ENCODE measurements around the gene AMN. TPM values are rescaled to one million over a fixed set of nuclear protein-coding genes. Genes with fewer than 3 reads are reported as not detected.
A peak's percentile ranks its signal among the peaks of the same experiment; 100 is the strongest.

AMN gene
- total RNA-seq, 2 experiments from 2014 or later = 1.0 to 1.4 TPM

- ChIA-PET CTCF (no interaction called here), POLR2A (no interaction called here)
- Mint-ChIP-seq H3K4me1 (ENCODE audit: low read depth) (peaks cover 21% of the 10 kb centered on the region), H3K36me3 (ENCODE audit: low read depth) (peaks cover 34% of the 10 kb centered on the region), H3K4me3 (no peak overlapping the region), H3K27me3 (no peaks in the 10 kb centered on the region), H3K27ac (no peak overlapping the region), H3K9me3 (no peaks in the 10 kb centered on the region)
- TF ChIP-seq CTCF (IDR thresholded peaks at IDR 0.05) = no peak
- no peak for ATAC-seq
- DNase-seq = no peak
- intact Hi-C loops (cut with micrococcal nuclease) = no loop called here
These were observed 24.2 kb upstream of the AMN start for GRCh38 chr14:102898298-102898697.

GRCh38 chr14:102898776-102899515 is 23.5 kb upstream of the AMN start:
- ATAC-seq = no peak
- Mint-ChIP-seq H3K9me3 (no peaks in the 10 kb centered on the region), H3K4me1 (ENCODE audit: low read depth) (peaks cover 21% of the 10 kb centered on the region), H3K36me3 (ENCODE audit: low read depth) (peaks cover 32% of the 10 kb centered on the region), H3K27ac (no peak overlapping the region), H3K4me3 (no peak overlapping the region), H3K27me3 (no peaks in the 10 kb centered on the region)
- intact Hi-C loops (cut with micrococcal nuclease) = no loop called here
- ChIA-PET CTCF (no interaction called here), POLR2A (no interaction called here)
- TF ChIP-seq CTCF (IDR thresholded peaks at IDR 0.05) = no peak
- DNase-seq = no peak

- H3K9me3 Mint-ChIP-seq = no peaks in the 10 kb centered on the region
- H3K36me3 Mint-ChIP-seq (ENCODE audit: low read depth) = peaks cover 33% of the 10 kb centered on the region
- ChIA-PET POLR2A (no interaction called here), CTCF (no interaction called here)
- ATAC-seq = no peak
- no peak for TF ChIP-seq CTCF (IDR thresholded peaks at IDR 0.05)
- H3K27ac Mint-ChIP-seq = no peak overlapping the region
- H3K4me3 Mint-ChIP-seq = no peak overlapping the region
- no peaks in the 10 kb centered on the region for H3K27me3 Mint-ChIP-seq
- peaks cover 21% of the 10 kb centered on the region for H3K4me1 Mint-ChIP-seq (ENCODE audit: low read depth)
- no peak for DNase-seq
- intact Hi-C loops (cut with micrococcal nuclease) = no loop called here
These were observed 23.0 kb upstream of the AMN start for GRCh38 chr14:102899516-102899900.

- peak overlapping the region; percentile 32 for H3K4me3 Mint-ChIP-seq
- H3K9me3 Mint-ChIP-seq = no peaks in the 10 kb centered on the region
- intact Hi-C loops (cut with micrococcal nuclease) = no loop called here
- peaks cover 21% of the 10 kb centered on the region for H3K4me1 Mint-ChIP-seq (ENCODE audit: low read depth)
- ChIA-PET POLR2A (no interaction called here), CTCF (interaction anchor here (1.2 to 1.3 kb wide), 2 partner anchors 307 to 376 kb away, joined by 3 read pairs; no protein-coding TSS in a partner anchor)
- peak overlapping the region; percentile 82 for H3K27ac Mint-ChIP-seq
- no peak for TF ChIP-seq CTCF (IDR thresholded peaks at IDR 0.05)
- H3K36me3 Mint-ChIP-seq (ENCODE audit: low read depth) = peaks cover 33% of the 10 kb centered on the region
- peak; percentile 35 for DNase-seq
- ATAC-seq = peak; percentile 78
- no peaks in the 10 kb centered on the region for H3K27me3 Mint-ChIP-seq
These were observed 21.6 kb upstream of the AMN start for GRCh38 chr14:102900631-102901571.

- POLR2A ChIA-PET = no interaction called here
- H3K9me3 Mint-ChIP-seq = no peaks in the 10 kb centered on the region
- intact Hi-C loops (cut with micrococcal nuclease) = no loop called here
- H3K4me1 Mint-ChIP-seq (ENCODE audit: low read depth) = peaks cover 21% of the 10 kb centered on the region
- no peaks in the 10 kb centered on the region for H3K27me3 Mint-ChIP-seq
- no peak overlapping the region for H3K4me3 Mint-ChIP-seq
- peaks cover 33% of the 10 kb centered on the region for H3K36me3 Mint-ChIP-seq (ENCODE audit: low read depth)
- peak overlapping the region; percentile 82 for H3K27ac Mint-ChIP-seq
- CTCF ChIA-PET = interaction anchor here (1.2 to 1.3 kb wide), 2 partner anchors 307 to 377 kb away, joined by 3 read pairs; no protein-coding TSS in a partner anchor
- ATAC-seq (no peak), DNase-seq (no peak)
- no peak for TF ChIP-seq CTCF (IDR thresholded peaks at IDR 0.05)
These were observed 20.8 kb upstream of the AMN start for GRCh38 chr14:102901633-102902032.

Measured in activated CD8-positive, alpha-beta T cell treated with anti-CD3 and anti-CD28 coated beads for 36 hours (primary cell).